WTC11 (cell line): ENCODE results near the gene MIPOL1. TPM values are rescaled to one million over a fixed set of nuclear protein-coding genes. Genes with fewer than 3 reads are reported as not detected.

Source experiments
- ATAC-seq: fragments of 200-7000 bp; cut with Tn5 transposase; 2 replicates; pipeline ENCODE4 v1.10.0; 2021; ENCODE audit warnings: mild to moderate bottlenecking, moderate library complexity
- CTCF ChIA-PET: fragments of 300-600 bp; sonication (Branson Sonifier 250); formaldehyde crosslinking; loops from one replicate; lab custom pipeline; 2021; ENCODE audit warnings: antibody characterized with exemption; lab: Charles Lee
- POLR2A ChIA-PET: fragments of 350-600 bp; sonication (Branson Sonifier 250); formaldehyde crosslinking; loops from one replicate; lab custom pipeline; 2021; ENCODE audit warnings: antibody characterized with exemption; lab: Charles Lee
- DNase-seq: peaks from one replicate; pipeline ENCODE4 v3.0.0; 2021; ENCODE audit warnings: low spot score
- H3K27ac Mint-ChIP-seq: 2 replicates; pipeline ENCODE4 v1.8.0; 2021; ENCODE audit warnings: mixed read lengths
- H3K27me3 Mint-ChIP-seq: 2 replicates; pipeline ENCODE4 v1.8.0; 2021; ENCODE audit warnings: low read depth, mild to moderate bottlenecking, moderate library complexity, mixed read lengths
- H3K36me3 Mint-ChIP-seq: 2 replicates; pipeline ENCODE4 v1.8.0; 2021; ENCODE audit warnings: mixed read lengths
- H3K4me1 Mint-ChIP-seq: 2 replicates; pipeline ENCODE4 v1.8.0; 2022; ENCODE audit warnings: mixed read lengths
- H3K4me3 Mint-ChIP-seq: 2 replicates; pipeline ENCODE4 v1.8.0; 2021; ENCODE audit warnings: mild to moderate bottlenecking, moderate library complexity, mixed read lengths
- H3K9me3 Mint-ChIP-seq: 2 replicates; pipeline ENCODE4 v1.8.0; 2021; ENCODE audit warnings: mixed read lengths
- E2F1 ChIP-seq: sonication (generic); formaldehyde crosslinking; IDR thresholded peaks from 2 replicates; pipeline ENCODE4 v1.8.0; 2022; ENCODE audit warnings: mild to moderate bottlenecking, missing genetic modification reagents
- ESRRA ChIP-seq: sonication (generic); formaldehyde crosslinking; IDR thresholded peaks from 2 replicates; pipeline ENCODE4 v1.8.1; 2022; ENCODE audit warnings: mild to moderate bottlenecking, missing genetic modification reagents, borderline replicate concordance
- FOXJ3 ChIP-seq: sonication (generic); formaldehyde crosslinking; IDR thresholded peaks from 2 replicates; pipeline ENCODE4 v1.9.0; 2021; ENCODE audit warnings: missing genetic modification reagents, mild to moderate bottlenecking, borderline replicate concordance
- FOXK1 ChIP-seq: sonication (generic); formaldehyde crosslinking; IDR thresholded peaks from 2 replicates; pipeline ENCODE4 v1.8.0; 2022; ENCODE audit warnings: mild to moderate bottlenecking, moderate library complexity, missing genetic modification reagents
- HMGA2 ChIP-seq: fragments of 250-450 bp; sonication (Bioruptor Pico); IDR thresholded peaks from 2 replicates; pipeline ENCODE4 v1.4.0; 2021; ENCODE audit warnings: mild to moderate bottlenecking, moderate library complexity
- JAZF1 ChIP-seq: fragments of 250-450 bp; sonication (Bioruptor Pico); IDR thresholded peaks from 2 replicates; pipeline ENCODE4 v1.9.0; 2021; ENCODE audit warnings: moderate library complexity, mild to moderate bottlenecking, inconsistent platforms
- MXD4 ChIP-seq: fragments of 250-450 bp; sonication (Bioruptor Pico); IDR thresholded peaks from 2 replicates; pipeline ENCODE4 v1.8.0; 2021; ENCODE audit warnings: mild to moderate bottlenecking, moderate library complexity, borderline replicate concordance
- PREB ChIP-seq: sonication (generic); formaldehyde crosslinking; IDR thresholded peaks from 2 replicates; pipeline ENCODE4 v1.8.1; 2022; ENCODE audit warnings: mild to moderate bottlenecking, missing genetic modification reagents, moderate library complexity, borderline replicate concordance
- RELA ChIP-seq: sonication (generic); formaldehyde crosslinking; IDR thresholded peaks from 2 replicates; pipeline ENCODE4 v1.8.1; 2022; ENCODE audit warnings: missing genetic modification reagents, mild to moderate bottlenecking, borderline replicate concordance
- RORB ChIP-seq: fragments of 250-450 bp; sonication (Bioruptor Pico); IDR thresholded peaks from 2 replicates; pipeline ENCODE4 v1.9.0; 2021; ENCODE audit warnings: mild to moderate bottlenecking
- ZNF219 ChIP-seq: sonication (generic); formaldehyde crosslinking; IDR thresholded peaks from 2 replicates; pipeline ENCODE4 v1.8.0; 2023; ENCODE audit warnings: missing genetic modification reagents, mild to moderate bottlenecking, borderline replicate concordance
- ZNF425 ChIP-seq: fragments of 250-450 bp; sonication (Bioruptor Pico); conservative IDR thresholded peaks from 2 replicates; pipeline ENCODE4 v1.9.0; 2021; ENCODE audit warnings: mild to moderate bottlenecking
- ZNF512 ChIP-seq: sonication (generic); formaldehyde crosslinking; IDR thresholded peaks from 2 replicates; pipeline ENCODE4 v1.8.1; 2022; ENCODE audit warnings: missing genetic modification reagents, borderline replicate concordance
- ZNF532 ChIP-seq: fragments of 250-450 bp; sonication (Bioruptor Pico); IDR thresholded peaks from 2 replicates; pipeline ENCODE4 v1.9.0; 2021; ENCODE audit warnings: mild to moderate bottlenecking, borderline replicate concordance
- total RNA-seq: library from RNA; stranded (reverse); gene quantifications from 3 replicates; pipeline ENCODE4 v1.2.3, GENCODE V29; 2021
- TF ChIP-seq, protein P1 (sequence below): fragments of 250-450 bp; sonication (Bioruptor Pico); IDR thresholded peaks from 2 replicates; pipeline ENCODE4 v2.1.2; 2022; ENCODE audit warnings: mild to moderate bottlenecking, moderate library complexity
- TF ChIP-seq, protein P2 (sequence below): fragments of 200-600 bp; IDR thresholded peaks from 2 replicates; pipeline ENCODE4 v1.8.0; 2022; ENCODE audit warnings: antibody characterized with exemption

Gene MIPOL1
- total RNA-seq, 1 experiment from 2014 or later = 13.1 TPM

GRCh38 chr14:37401093-37401492, 203.4 kb downstream of the MIPOL1 start:
- no peaks in the 10 kb centered on the region for H3K27me3 Mint-ChIP-seq
- ChIA-PET CTCF (no interaction called here), POLR2A (no interaction called here)
- peaks cover 9% of the 10 kb centered on the region for H3K36me3 Mint-ChIP-seq
- H3K9me3 Mint-ChIP-seq = peaks cover 18% of the 10 kb centered on the region
- no peak for DNase-seq
- no peak overlapping the region for H3K4me3 Mint-ChIP-seq
- TF ChIP-seq MXD4 = no peak
- TF ChIP-seq ZNF219 (CRISPR knock-in tag) = no peak
- TF ChIP-seq RORB (CRISPR knock-in tag) = no peak
- no peak for TF ChIP-seq ZNF532 (CRISPR knock-in tag)
- no peak for ATAC-seq
- peaks cover 10% of the 10 kb centered on the region for H3K4me1 Mint-ChIP-seq
- H3K27ac Mint-ChIP-seq = no peak overlapping the region

DNA sequence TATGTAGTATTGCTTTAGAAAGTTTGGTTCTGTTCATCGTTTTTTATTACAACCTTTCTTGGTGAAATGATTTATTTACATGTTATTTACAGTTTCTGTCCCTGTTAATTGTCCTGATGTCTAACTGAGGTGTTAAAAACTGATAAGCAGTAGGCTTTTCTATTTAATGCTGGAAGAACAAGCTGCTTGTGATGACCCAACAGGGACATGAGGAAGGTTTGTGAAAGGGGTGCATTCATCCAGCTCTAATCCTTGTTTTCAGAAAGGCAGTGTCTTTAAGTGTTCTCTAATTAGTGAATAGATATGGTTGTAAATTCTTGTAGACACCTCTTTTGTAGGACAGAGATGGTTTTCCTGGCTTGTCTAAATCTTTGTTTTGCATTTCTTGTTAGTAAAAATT, 205.9 kb downstream of the MIPOL1 start:
- no peak for ATAC-seq
- Mint-ChIP-seq H3K27me3 (no peaks in the 10 kb centered on the region), H3K9me3 (no peaks in the 10 kb centered on the region), H3K4me3 (no peak overlapping the region), H3K36me3 (no peaks in the 10 kb centered on the region), H3K4me1 (peaks cover 6% of the 10 kb centered on the region), H3K27ac (no peak overlapping the region)
- POLR2A ChIA-PET = no interaction called here
- CTCF ChIA-PET = no interaction called here
- no peak for DNase-seq
- TF ChIP-seq HMGA2 (CRISPR knock-in tag) (no peak), ESRRA (CRISPR knock-in tag) (no peak), FOXK1 (no peak), ZNF512 (CRISPR knock-in tag) (no peak), E2F1 (CRISPR knock-in tag) (no peak), RELA (CRISPR knock-in tag) (no peak), FOXJ3 (CRISPR knock-in tag) (no peak), JAZF1 (CRISPR knock-in tag) (no peak), ZNF425 (no peak), ZNF532 (CRISPR knock-in tag) (no peak), PREB (CRISPR knock-in tag) (no peak)
- TF ChIP-seq, protein P1, sequence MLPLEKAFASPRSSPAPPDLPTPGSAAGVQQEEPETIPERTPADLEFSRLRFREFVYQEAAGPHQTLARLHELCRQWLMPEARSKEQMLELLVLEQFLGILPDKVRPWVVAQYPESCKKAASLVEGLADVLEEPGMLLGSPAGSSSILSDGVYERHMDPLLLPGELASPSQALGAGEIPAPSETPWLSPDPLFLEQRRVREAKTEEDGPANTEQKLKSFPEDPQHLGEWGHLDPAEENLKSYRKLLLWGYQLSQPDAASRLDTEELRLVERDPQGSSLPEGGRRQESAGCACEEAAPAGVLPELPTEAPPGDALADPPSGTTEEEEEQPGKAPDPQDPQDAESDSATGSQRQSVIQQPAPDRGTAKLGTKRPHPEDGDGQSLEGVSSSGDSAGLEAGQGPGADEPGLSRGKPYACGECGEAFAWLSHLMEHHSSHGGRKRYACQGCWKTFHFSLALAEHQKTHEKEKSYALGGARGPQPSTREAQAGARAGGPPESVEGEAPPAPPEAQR = no peak
- TF ChIP-seq, protein P2, sequence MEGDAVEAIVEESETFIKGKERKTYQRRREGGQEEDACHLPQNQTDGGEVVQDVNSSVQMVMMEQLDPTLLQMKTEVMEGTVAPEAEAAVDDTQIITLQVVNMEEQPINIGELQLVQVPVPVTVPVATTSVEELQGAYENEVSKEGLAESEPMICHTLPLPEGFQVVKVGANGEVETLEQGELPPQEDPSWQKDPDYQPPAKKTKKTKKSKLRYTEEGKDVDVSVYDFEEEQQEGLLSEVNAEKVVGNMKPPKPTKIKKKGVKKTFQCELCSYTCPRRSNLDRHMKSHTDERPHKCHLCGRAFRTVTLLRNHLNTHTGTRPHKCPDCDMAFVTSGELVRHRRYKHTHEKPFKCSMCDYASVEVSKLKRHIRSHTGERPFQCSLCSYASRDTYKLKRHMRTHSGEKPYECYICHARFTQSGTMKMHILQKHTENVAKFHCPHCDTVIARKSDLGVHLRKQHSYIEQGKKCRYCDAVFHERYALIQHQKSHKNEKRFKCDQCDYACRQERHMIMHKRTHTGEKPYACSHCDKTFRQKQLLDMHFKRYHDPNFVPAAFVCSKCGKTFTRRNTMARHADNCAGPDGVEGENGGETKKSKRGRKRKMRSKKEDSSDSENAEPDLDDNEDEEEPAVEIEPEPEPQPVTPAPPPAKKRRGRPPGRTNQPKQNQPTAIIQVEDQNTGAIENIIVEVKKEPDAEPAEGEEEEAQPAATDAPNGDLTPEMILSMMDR = no peak
